Liver (tissue), 3 donors: ENCODE data around the gene ACOT7.

Experiments used
- EGR1 ChIP-seq, 2 donors: IDR thresholded peaks; 2 replicates each; pipeline ENCODE4 v1.6.1; 2016 to 2018; ENCODE audit warnings: antibody characterized with exemption in 2 of 2, low read depth in 2 of 2
- RAD21 ChIP-seq, 2 donors: IDR thresholded peaks; 2 replicates each; pipeline ENCODE4 v1.6.1; 2016; ENCODE audit warnings: antibody characterized with exemption in 2 of 2, mild to moderate bottlenecking in 2 of 2
- YY1 ChIP-seq: IDR thresholded peaks from 2 replicates; pipeline ENCODE4 v1.6.1; 2016; ENCODE audit warnings: antibody characterized with exemption, mild to moderate bottlenecking
- ZBTB33 ChIP-seq: IDR thresholded peaks from 2 replicates; pipeline ENCODE4 v1.6.1; 2016; ENCODE audit warnings: antibody characterized with exemption
- TF ChIP-seq, protein P1 (sequence below): fragments of 150-350 bp; IDR thresholded peaks from 2 replicates; pipeline ENCODE4 v1.5.1; 2017; ENCODE audit warnings: improper control_type of control experiment, low read depth, low read length; ENCODE audit not compliant: missing input control
- TF ChIP-seq, protein P2 (sequence below): IDR thresholded peaks from 2 replicates; pipeline ENCODE4 v1.6.1; 2016; ENCODE audit warnings: antibody characterized with exemption, mild to moderate bottlenecking
- TF ChIP-seq, protein P3 (sequence below): IDR thresholded peaks from 2 replicates; pipeline ENCODE4 v1.6.1; 2016; ENCODE audit warnings: antibody characterized with exemption
- TF ChIP-seq, protein P4 (sequence below): IDR thresholded peaks from 2 replicates; pipeline ENCODE4 v1.6.1; 2016; ENCODE audit warnings: antibody characterized with exemption
- donor health status: healthy.
- donor health status: healthy.

DNA sequence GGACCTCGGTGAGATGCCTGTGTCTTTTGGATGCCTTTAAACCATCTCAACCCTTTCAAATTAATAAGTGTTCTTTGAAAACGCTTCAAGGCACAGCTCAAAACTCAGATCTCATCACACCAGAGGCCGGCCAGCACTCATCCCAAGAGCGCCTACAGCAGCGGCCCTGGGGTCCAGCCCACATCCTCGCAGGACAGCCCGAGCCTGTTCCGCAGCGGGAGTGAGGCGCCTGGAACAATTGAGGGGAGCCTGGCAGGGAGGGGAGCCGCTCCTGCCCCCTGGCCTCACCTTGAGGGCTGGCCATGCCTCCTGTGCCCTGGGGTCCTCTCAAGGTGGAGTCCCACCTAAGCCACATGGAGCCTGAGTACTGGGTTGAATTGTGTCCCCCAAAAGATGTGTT is 37.9 kb downstream of the ACOT7 start:
- TF ChIP-seq, protein P1, sequence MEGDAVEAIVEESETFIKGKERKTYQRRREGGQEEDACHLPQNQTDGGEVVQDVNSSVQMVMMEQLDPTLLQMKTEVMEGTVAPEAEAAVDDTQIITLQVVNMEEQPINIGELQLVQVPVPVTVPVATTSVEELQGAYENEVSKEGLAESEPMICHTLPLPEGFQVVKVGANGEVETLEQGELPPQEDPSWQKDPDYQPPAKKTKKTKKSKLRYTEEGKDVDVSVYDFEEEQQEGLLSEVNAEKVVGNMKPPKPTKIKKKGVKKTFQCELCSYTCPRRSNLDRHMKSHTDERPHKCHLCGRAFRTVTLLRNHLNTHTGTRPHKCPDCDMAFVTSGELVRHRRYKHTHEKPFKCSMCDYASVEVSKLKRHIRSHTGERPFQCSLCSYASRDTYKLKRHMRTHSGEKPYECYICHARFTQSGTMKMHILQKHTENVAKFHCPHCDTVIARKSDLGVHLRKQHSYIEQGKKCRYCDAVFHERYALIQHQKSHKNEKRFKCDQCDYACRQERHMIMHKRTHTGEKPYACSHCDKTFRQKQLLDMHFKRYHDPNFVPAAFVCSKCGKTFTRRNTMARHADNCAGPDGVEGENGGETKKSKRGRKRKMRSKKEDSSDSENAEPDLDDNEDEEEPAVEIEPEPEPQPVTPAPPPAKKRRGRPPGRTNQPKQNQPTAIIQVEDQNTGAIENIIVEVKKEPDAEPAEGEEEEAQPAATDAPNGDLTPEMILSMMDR: no peak
- TF ChIP-seq RAD21 (IDR thresholded peaks at IDR 0.05) (no peak), EGR1 (IDR thresholded peaks at IDR 0.05; ENCODE audit: low read depth in 2 of 2) (no peak), YY1 (no peak), ZBTB33 (no peak)
- TF ChIP-seq, protein P2, sequence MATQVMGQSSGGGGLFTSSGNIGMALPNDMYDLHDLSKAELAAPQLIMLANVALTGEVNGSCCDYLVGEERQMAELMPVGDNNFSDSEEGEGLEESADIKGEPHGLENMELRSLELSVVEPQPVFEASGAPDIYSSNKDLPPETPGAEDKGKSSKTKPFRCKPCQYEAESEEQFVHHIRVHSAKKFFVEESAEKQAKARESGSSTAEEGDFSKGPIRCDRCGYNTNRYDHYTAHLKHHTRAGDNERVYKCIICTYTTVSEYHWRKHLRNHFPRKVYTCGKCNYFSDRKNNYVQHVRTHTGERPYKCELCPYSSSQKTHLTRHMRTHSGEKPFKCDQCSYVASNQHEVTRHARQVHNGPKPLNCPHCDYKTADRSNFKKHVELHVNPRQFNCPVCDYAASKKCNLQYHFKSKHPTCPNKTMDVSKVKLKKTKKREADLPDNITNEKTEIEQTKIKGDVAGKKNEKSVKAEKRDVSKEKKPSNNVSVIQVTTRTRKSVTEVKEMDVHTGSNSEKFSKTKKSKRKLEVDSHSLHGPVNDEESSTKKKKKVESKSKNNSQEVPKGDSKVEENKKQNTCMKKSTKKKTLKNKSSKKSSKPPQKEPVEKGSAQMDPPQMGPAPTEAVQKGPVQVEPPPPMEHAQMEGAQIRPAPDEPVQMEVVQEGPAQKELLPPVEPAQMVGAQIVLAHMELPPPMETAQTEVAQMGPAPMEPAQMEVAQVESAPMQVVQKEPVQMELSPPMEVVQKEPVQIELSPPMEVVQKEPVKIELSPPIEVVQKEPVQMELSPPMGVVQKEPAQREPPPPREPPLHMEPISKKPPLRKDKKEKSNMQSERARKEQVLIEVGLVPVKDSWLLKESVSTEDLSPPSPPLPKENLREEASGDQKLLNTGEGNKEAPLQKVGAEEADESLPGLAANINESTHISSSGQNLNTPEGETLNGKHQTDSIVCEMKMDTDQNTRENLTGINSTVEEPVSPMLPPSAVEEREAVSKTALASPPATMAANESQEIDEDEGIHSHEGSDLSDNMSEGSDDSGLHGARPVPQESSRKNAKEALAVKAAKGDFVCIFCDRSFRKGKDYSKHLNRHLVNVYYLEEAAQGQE: no peak
- TF ChIP-seq, protein P3, sequence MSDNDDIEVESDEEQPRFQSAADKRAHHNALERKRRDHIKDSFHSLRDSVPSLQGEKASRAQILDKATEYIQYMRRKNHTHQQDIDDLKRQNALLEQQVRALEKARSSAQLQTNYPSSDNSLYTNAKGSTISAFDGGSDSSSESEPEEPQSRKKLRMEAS: no peak
- TF ChIP-seq, protein P4, sequence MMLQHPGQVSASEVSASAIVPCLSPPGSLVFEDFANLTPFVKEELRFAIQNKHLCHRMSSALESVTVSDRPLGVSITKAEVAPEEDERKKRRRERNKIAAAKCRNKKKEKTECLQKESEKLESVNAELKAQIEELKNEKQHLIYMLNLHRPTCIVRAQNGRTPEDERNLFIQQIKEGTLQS: no peak
